ENCODE data around the gene ADORA1.

Gene ADORA1

DNA sequence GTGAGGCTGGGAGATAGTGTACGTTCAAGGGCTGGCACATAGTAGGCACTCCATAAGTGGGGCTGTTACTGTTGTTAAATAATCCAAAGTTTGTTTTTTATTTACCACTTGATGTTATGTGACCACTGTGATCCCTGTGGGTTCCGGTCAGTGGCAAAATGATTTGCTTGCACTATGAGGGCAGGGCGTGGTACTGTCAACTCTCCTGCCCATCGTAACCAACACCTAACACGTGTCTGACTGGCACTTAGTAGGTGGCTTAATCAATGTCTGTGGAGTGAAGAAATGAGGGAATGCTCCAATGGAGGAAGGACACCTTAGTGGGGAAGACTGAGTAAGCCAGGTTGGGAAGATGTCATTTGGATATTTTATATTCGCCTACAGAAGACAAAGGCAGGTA, 14.6 kb downstream of the ADORA1 start:
- Histone ChIP-seq H3K4me1 (ENCODE audit: control extremely low read depth in 1 of 4, control insufficient read depth in 4 of 4, insufficient read depth in 4 of 4, low read length in 3 of 4) (no peaks in the 10 kb centered on the region), H3K4me3 (ENCODE audit: control insufficient read depth in 1 of 7, extremely low read depth in 1 of 7, insufficient read depth in 4 of 7, low read depth in 2 of 7, low read length in 6 of 7) (no peak overlapping the region), H3K9me3 (ENCODE audit: control extremely low read depth in 1 of 5, control insufficient read depth in 4 of 5, insufficient read depth in 2 of 5, low read depth in 1 of 5, low read length in 4 of 5) (peaks cover 0 to 2% (median 0%) of the 10 kb centered on the region in 5 experiments), H3K27me3 (replicated peaks in 2 of 5; ENCODE audit: control insufficient read depth in 4 of 5, insufficient read depth in 5 of 5, low read length in 4 of 5) (peaks cover 0 to 7% (median 2%) of the 10 kb centered on the region in 5 experiments), H3K36me3 (ENCODE audit: control insufficient read depth in 4 of 4, insufficient read depth in 4 of 4, low read length in 3 of 4) (no peaks in the 10 kb centered on the region), H3K27ac (ENCODE audit: insufficient read depth in 1 of 2, low read depth in 1 of 2, low read length in 2 of 2, poor library complexity in 1 of 2, severe bottlenecking in 2 of 2) (no peak overlapping the region)
- CTCF ChIA-PET: interaction anchor here (1.0 to 2.1 kb wide), 2 partner anchors 24 to 29 kb away, joined by 3 to 5 read pairs; no protein-coding TSS in a partner anchor
- no peak for DNase-seq
- POLR2A ChIA-PET: no interaction called here
- 94% methylated on average over 5 of the region's 6 CpGs for WGBS (ENCODE audit: insufficient coverage)

- DNase-seq: no peak
- Histone ChIP-seq H3K9me3 (ENCODE audit: control extremely low read depth in 1 of 5, control insufficient read depth in 4 of 5, insufficient read depth in 2 of 5, low read depth in 1 of 5, low read length in 4 of 5) (peaks cover 0 to 2% (median 0%) of the 10 kb centered on the region in 5 experiments), H3K27me3 (replicated peaks in 2 of 5; ENCODE audit: control insufficient read depth in 4 of 5, insufficient read depth in 5 of 5, low read length in 4 of 5) (peaks cover 0 to 7% (median 0%) of the 10 kb centered on the region in 5 experiments), H3K4me3 (ENCODE audit: control insufficient read depth in 1 of 7, extremely low read depth in 1 of 7, insufficient read depth in 4 of 7, low read depth in 2 of 7, low read length in 6 of 7) (no peak overlapping the region), H3K27ac (ENCODE audit: insufficient read depth in 1 of 2, low read depth in 1 of 2, low read length in 2 of 2, poor library complexity in 1 of 2, severe bottlenecking in 2 of 2) (no peak overlapping the region), H3K4me1 (ENCODE audit: control extremely low read depth in 1 of 4, control insufficient read depth in 4 of 4, insufficient read depth in 4 of 4, low read length in 3 of 4) (no peaks in the 10 kb centered on the region), H3K36me3 (ENCODE audit: control insufficient read depth in 4 of 4, insufficient read depth in 4 of 4, low read length in 3 of 4) (no peaks in the 10 kb centered on the region)
- CTCF ChIA-PET: interaction anchor here (1.0 to 2.1 kb wide), 3 partner anchors 16 to 28 kb away, joined by 3 to 5 read pairs (median 4); no protein-coding TSS in a partner anchor
- POLR2A ChIA-PET: no interaction called here
- WGBS (ENCODE audit: insufficient coverage): 92% methylated on average over 2 of the region's 5 CpGs
These were observed 15.3 kb downstream of the ADORA1 start for GRCh38 chr1:203142684-203143408.

DNA sequence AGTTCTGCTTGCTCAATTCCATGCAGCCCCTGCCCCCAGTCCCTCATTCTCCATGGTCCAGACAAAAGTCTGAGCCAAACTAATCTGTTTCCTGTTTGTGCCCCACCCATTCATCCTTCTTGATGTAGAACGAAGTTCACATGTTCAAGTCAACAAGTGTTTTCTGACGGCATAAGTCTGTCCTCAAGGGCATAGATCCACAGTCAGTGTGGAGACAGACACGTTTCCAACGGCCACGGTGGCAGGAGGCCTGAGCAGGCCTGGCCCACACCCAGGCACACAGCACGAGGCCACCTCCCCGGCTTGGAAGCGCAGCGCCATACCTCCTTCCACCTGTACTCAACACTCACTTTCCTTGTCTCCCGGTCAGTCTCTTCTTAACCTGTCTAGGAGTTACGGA, 16.1 kb downstream of the ADORA1 start:
- CTCF ChIA-PET: interaction anchor here (0.7 to 2.1 kb wide), 3 partner anchors 17 to 995 kb away, joined by 3 to 5 read pairs (median 4); no protein-coding TSS in a partner anchor

GRCh38 chr1:203144661-203145060, 17.1 kb downstream of the ADORA1 start:
- ChIA-PET CTCF (interaction anchor here (0.7 to 1.1 kb wide), 3 partner anchors 27 to 994 kb away, joined by 3 to 5 read pairs (median 3); no protein-coding TSS in a partner anchor), POLR2A (no interaction called here)
- Histone ChIP-seq H3K36me3 (ENCODE audit: control insufficient read depth in 4 of 4, insufficient read depth in 4 of 4, low read length in 3 of 4) (no peaks in the 10 kb centered on the region), H3K27me3 (replicated peaks in 2 of 5; ENCODE audit: control insufficient read depth in 4 of 5, insufficient read depth in 5 of 5, low read length in 4 of 5) (peaks cover 0 to 3% (median 0%) of the 10 kb centered on the region in 5 experiments), H3K9me3 (ENCODE audit: control extremely low read depth in 1 of 5, control insufficient read depth in 4 of 5, insufficient read depth in 2 of 5, low read depth in 1 of 5, low read length in 4 of 5) (peaks cover 0 to 2% (median 0%) of the 10 kb centered on the region in 5 experiments), H3K4me3 (ENCODE audit: control insufficient read depth in 1 of 7, extremely low read depth in 1 of 7, insufficient read depth in 4 of 7, low read depth in 2 of 7, low read length in 6 of 7) (no peak overlapping the region), H3K4me1 (ENCODE audit: control extremely low read depth in 1 of 4, control insufficient read depth in 4 of 4, insufficient read depth in 4 of 4, low read length in 3 of 4) (peaks cover 0 to 6% (median 0%) of the 10 kb centered on the region in 4 experiments), H3K27ac (ENCODE audit: insufficient read depth in 1 of 2, low read depth in 1 of 2, low read length in 2 of 2, poor library complexity in 1 of 2, severe bottlenecking in 2 of 2) (no peak overlapping the region)
- no peak for DNase-seq
- 86% methylated on average over 3 of the region's 6 CpGs for WGBS (ENCODE audit: insufficient coverage)

More for the DNA sequence above, 16.1 kb downstream of the ADORA1 start:
- 93% methylated on average over 4 of the region's 11 CpGs for WGBS (ENCODE audit: insufficient coverage)
- Histone ChIP-seq H3K4me3 (ENCODE audit: control insufficient read depth in 1 of 7, extremely low read depth in 1 of 7, insufficient read depth in 4 of 7, low read depth in 2 of 7, low read length in 6 of 7) (no peak overlapping the region), H3K4me1 (ENCODE audit: control extremely low read depth in 1 of 4, control insufficient read depth in 4 of 4, insufficient read depth in 4 of 4, low read length in 3 of 4) (no peaks in the 10 kb centered on the region), H3K27me3 (replicated peaks in 2 of 5; ENCODE audit: control insufficient read depth in 4 of 5, insufficient read depth in 5 of 5, low read length in 4 of 5) (peaks cover 0 to 3% (median 0%) of the 10 kb centered on the region in 5 experiments), H3K36me3 (ENCODE audit: control insufficient read depth in 4 of 4, insufficient read depth in 4 of 4, low read length in 3 of 4) (no peaks in the 10 kb centered on the region), H3K9me3 (ENCODE audit: control extremely low read depth in 1 of 5, control insufficient read depth in 4 of 5, insufficient read depth in 2 of 5, low read depth in 1 of 5, low read length in 4 of 5) (peaks cover 0 to 2% (median 0%) of the 10 kb centered on the region in 5 experiments), H3K27ac (ENCODE audit: insufficient read depth in 1 of 2, low read depth in 1 of 2, low read length in 2 of 2, poor library complexity in 1 of 2, severe bottlenecking in 2 of 2) (no peak overlapping the region)
- no peak for DNase-seq
- POLR2A ChIA-PET: no interaction called here

DNA sequence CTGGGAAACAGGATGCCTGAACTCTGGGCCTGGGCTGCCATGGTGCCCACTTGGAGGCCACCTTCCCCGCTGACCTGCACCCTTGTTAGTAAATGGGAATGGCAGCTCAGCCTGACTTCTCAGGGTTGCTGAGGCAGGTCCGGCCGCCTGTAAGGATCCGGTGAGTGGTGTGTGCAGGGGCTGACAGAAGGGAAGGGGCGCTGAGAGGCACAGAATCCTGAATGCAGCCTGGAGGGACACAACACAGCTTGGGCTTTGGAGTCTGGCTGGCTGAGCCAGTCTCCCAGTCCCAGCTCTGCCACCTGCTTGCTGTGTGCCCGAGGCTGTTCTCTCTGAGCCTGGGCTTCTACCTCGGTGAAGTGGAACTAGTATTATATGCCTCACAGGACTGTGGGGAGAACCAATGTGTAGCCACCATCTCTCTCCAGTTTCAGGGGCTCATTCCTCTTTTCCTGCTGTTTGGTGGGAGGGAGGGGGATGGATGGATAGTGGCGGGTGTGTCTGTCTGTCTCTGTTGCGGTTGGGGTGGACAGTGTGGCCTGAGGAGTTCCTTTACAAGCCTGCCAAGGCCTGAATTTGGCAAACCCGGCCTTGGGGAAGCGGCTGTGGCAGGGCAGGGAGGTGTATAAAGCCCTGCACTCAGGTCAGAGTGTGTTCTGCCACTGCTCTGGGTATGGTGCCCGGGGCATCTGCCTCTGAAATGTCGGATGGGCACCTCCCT, 18.0 kb downstream of the ADORA1 start:
- CTCF ChIA-PET: interaction anchor here (1.0 to 4.2 kb wide), 3 partner anchors 12 to 37 kb away, joined by 3 to 16 read pairs (median 5); no protein-coding TSS in a partner anchor
- no peak for DNase-seq

GRCh38 chr1:203146042-203146369, 18.5 kb downstream of the ADORA1 start:
- H3K36me3 ChIP-seq (ENCODE audit: control insufficient read depth in 4 of 4, insufficient read depth in 4 of 4, low read length in 3 of 4): no peaks in the 10 kb centered on the region
- ChIA-PET POLR2A (interaction anchor here (1.0 kb wide), 1 partner anchor 39 kb away, joined by 3 read pairs; no protein-coding TSS in a partner anchor), CTCF (interaction anchor here (4.2 kb wide), 1 partner anchor 13 kb away, joined by 16 read pairs; no protein-coding TSS in a partner anchor)
- H3K27me3 ChIP-seq (replicated peaks in 2 of 5; ENCODE audit: control insufficient read depth in 4 of 5, insufficient read depth in 5 of 5, low read length in 4 of 5): peaks cover 0 to under 1% (median 0%) of the 10 kb centered on the region in 5 experiments
- DNase-seq: no peak
- H3K4me3 ChIP-seq (ENCODE audit: control insufficient read depth in 1 of 7, extremely low read depth in 1 of 7, insufficient read depth in 4 of 7, low read depth in 2 of 7, low read length in 6 of 7): no peak overlapping the region
- H3K27ac ChIP-seq (ENCODE audit: insufficient read depth in 1 of 2, low read depth in 1 of 2, low read length in 2 of 2, poor library complexity in 1 of 2, severe bottlenecking in 2 of 2): no peak overlapping the region
- peaks cover 0 to 6% (median 0%) of the 10 kb centered on the region in 4 experiments for H3K4me1 ChIP-seq (ENCODE audit: control extremely low read depth in 1 of 4, control insufficient read depth in 4 of 4, insufficient read depth in 4 of 4, low read length in 3 of 4)
- peaks cover 0 to 2% (median 0%) of the 10 kb centered on the region in 5 experiments for H3K9me3 ChIP-seq (ENCODE audit: control extremely low read depth in 1 of 5, control insufficient read depth in 4 of 5, insufficient read depth in 2 of 5, low read depth in 1 of 5, low read length in 4 of 5)
- 100% methylated on average over 2 of the region's 2 CpGs for WGBS (ENCODE audit: insufficient coverage)

More for the DNA sequence above, 18.0 kb downstream of the ADORA1 start:
- no peak overlapping the region for H3K27ac ChIP-seq (ENCODE audit: insufficient read depth in 1 of 2, low read depth in 1 of 2, low read length in 2 of 2, poor library complexity in 1 of 2, severe bottlenecking in 2 of 2)
- H3K4me3 ChIP-seq (ENCODE audit: control insufficient read depth in 1 of 7, extremely low read depth in 1 of 7, insufficient read depth in 4 of 7, low read depth in 2 of 7, low read length in 6 of 7): no peak overlapping the region
- H3K27me3 ChIP-seq (replicated peaks in 2 of 5; ENCODE audit: control insufficient read depth in 4 of 5, insufficient read depth in 5 of 5, low read length in 4 of 5): peaks cover 0 to 3% (median 0%) of the 10 kb centered on the region in 5 experiments
- WGBS (ENCODE audit: insufficient coverage): 94% methylated on average over 9 of the region's 13 CpGs
- peaks cover 0 to 2% (median 0%) of the 10 kb centered on the region in 5 experiments for H3K9me3 ChIP-seq (ENCODE audit: control extremely low read depth in 1 of 5, control insufficient read depth in 4 of 5, insufficient read depth in 2 of 5, low read depth in 1 of 5, low read length in 4 of 5)
- POLR2A ChIA-PET: interaction anchor here (1.0 kb wide), 1 partner anchor 40 kb away, joined by 3 read pairs; no protein-coding TSS in a partner anchor
- H3K36me3 ChIP-seq (ENCODE audit: control insufficient read depth in 4 of 4, insufficient read depth in 4 of 4, low read length in 3 of 4): no peaks in the 10 kb centered on the region
- H3K4me1 ChIP-seq (ENCODE audit: control extremely low read depth in 1 of 4, control insufficient read depth in 4 of 4, insufficient read depth in 4 of 4, low read length in 3 of 4): peaks cover 0 to 6% (median 0%) of the 10 kb centered on the region in 4 experiments

All from common myeloid progenitor, CD34-positive (primary cell).